ENCODE results near the gene TRAPPC2L.
A peak's percentile ranks its signal among the peaks of the same experiment; 100 is the strongest.
"Not testable (repeated sequence)": the region's sequence is repeated elsewhere in the genome, so short reads cannot be mapped to it uniquely, and the experiment has no call there.

Gene TRAPPC2L

GRCh38 chr16:88819126-88819525, 37.8 kb upstream of the TRAPPC2L start:
- DNase-seq = no peak

- DNase-seq = peak; percentile 27
Observed at GRCh38 chr16:88820385-88821025, 36.4 kb upstream of the TRAPPC2L start.

DNA sequence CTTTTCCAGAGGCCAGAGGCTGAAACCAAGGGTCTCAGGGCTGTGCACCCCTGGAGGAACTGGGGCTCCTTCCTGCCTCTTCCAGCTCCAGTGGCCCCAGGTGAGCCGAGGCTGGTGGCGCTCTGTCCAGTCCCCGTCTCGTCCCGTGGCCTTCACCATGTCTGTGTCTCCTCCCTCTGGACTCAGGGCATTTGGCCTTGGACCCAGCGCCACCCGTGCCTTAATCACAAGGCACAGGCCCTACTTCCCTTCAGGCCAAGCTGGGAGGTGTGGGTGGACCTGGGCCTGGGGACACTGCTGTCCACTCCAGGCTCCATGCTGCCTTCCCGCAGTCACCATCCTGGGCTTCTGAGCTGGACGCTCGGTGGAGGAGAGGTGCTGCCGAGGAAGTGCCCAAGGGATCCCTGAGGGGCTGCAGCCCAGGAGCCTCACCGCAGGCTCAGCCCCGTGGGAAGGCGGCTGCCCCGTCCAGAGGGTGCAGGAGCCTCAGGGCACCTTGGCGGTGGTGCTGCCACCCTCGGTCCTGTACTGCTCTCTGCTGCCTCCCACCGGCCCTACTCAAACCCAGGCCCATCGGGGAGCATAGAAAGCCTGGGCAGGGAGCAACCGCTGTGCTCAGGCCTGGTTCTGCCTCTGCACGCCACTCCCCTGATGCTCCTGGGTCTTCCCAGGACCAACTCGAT, 35.6 kb upstream of the TRAPPC2L start:
- no peak for DNase-seq

- DNase-seq = no peak
Observed at GRCh38 chr16:88822281-88823040, 34.5 kb upstream of the TRAPPC2L start.

- not testable (repeated sequence) for DNase-seq
Observed at GRCh38 chr16:88823646-88824045, 33.3 kb upstream of the TRAPPC2L start.

GRCh38 chr16:88824256-88825077, 32.5 kb upstream of the TRAPPC2L start:
- DNase-seq = no peak

DNA sequence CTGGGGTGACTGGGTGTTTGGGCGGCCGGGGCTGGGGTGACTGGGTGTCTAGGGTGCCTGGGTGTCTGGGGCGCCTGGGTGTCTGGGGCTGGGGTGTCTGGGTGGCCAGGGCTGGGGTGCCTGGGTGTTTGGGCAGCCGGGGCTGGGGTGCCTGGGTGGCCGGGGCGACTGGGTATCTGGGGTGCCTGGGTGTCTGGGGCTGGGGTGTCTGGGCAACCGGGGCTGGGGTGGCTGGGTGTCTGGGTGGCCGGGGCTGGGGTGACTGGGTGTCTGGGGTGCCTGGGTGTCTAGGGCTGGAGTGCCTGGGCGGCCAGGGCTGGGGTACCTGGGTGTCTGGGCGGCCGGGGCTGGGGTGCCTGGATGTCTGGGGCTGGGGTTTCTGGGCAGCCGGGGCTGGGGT, 31.8 kb upstream of the TRAPPC2L start:
- no peak for DNase-seq

GRCh38 chr16:88826070-88826840, 30.7 kb upstream of the TRAPPC2L start:
- no peak for DNase-seq

GRCh38 chr16:88827727-88828126, 29.2 kb upstream of the TRAPPC2L start:
- no peak for DNase-seq

DNA sequence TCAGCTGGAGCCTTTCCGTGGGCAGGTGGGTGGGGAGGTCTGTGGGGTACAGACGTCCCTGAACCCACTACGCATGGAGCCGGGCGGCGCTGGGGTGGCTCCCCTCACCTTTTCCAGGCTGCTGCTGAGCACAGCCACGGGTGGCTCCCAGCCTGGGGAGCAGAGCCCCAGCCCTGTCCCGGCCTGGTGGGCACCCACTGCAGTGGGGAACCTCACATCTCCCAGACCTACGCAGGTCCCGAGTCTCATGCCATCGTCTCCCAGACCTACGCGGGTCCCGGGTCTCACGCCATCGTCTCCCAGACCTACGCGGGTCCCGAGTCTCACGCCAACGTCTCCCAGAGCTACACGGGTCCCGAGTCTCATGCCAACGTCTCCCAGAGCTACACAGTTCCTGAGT, 28.2 kb upstream of the TRAPPC2L start:
- DNase-seq = no peak

GRCh38 chr16:88830258-88830657, 26.7 kb upstream of the TRAPPC2L start:
- DNase-seq = no peak

- no peak for DNase-seq
Observed at GRCh38 chr16:88830783-88831182, 26.1 kb upstream of the TRAPPC2L start.

DNA sequence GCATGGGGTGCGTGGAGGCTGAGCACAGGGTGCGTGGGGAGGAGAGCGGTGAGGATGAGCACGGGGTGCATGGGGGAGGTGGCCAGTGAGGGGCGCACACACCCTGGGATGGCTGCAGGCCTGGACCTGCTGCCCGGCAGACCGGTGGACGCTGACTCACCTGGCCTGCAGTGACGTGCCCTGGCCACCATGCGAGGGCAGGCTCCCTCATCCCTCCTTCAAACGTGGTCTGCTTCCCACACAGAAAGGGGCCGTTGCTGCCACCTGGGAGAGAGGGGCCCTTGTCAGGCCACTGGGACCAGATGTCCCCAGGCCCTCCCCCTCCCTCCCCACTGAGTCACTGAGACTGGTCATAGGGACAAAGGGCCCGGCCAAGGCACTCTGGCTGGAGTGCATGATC, 25.1 kb upstream of the TRAPPC2L start:
- no peak for DNase-seq

DNA sequence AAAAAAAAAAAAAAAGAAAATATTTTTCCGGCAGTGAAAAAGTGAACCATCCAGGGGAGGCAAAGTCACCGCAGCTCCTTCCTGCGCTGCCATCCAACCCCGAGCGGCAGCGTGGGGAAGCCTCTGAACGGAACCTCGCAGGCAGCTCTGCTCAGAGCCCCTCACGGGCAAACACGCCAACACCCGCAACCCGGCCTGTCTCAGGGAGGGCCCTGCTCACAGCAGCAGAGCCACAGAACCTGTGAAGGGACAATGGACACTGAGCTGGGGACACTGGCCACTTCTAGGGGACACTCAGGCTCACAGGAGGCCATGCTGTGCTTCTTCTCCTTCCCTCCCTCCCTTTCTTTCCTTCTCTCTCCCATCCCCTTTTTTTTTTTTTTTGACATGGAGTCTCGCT, 23.8 kb upstream of the TRAPPC2L start:
- DNase-seq = no peak

- DNase-seq = no peak
Observed at GRCh38 chr16:88834670-88835069, 22.3 kb upstream of the TRAPPC2L start.

DNA sequence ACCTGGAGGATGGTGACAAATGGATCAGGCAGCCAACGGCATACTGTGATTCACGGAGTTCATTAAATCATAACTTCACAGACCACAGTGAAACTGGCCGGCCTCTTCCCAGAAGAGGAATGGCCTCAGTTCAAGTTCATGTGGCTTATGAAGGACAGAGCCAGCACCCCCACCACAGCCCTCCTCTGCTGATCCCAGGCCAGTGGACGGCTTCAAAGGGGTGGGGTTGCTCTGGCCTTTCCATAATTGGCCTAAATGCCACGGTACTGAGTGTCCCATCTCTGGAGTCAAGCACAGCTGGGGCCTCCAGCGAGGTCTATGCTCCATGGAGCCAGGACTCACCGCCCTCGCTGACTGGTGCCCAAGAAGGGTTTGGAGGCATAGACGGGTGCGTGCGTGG, 21.5 kb upstream of the TRAPPC2L start:
- DNase-seq = peak; percentile 59

DNA sequence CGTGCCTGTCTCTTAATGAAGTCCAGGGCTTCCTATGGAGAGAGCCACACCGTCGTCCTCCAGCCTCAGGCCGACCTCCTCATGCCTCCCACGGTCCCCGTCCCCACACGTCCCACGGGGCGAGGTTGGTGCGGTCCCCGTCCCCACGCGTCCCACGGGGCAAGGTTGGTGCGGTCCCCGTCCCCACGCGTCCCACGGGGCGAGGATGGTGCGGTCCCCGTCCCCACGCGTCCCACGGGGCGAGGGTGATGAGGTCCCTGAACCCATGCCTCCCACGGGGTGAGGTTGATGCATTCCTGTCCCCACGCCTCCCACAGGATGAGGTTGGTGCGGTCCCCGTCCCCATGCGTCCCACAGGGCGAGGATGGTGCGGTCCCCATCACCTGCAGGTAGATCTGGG, 21.1 kb upstream of the TRAPPC2L start:
- DNase-seq = no peak

GRCh38 chr16:88836791-88837190, 20.1 kb upstream of the TRAPPC2L start:
- DNase-seq = no peak

- no peak for DNase-seq
Observed at GRCh38 chr16:88837806-88838205, 19.1 kb upstream of the TRAPPC2L start.

GRCh38 chr16:88838566-88838965, 18.4 kb upstream of the TRAPPC2L start:
- no peak for DNase-seq

DNA sequence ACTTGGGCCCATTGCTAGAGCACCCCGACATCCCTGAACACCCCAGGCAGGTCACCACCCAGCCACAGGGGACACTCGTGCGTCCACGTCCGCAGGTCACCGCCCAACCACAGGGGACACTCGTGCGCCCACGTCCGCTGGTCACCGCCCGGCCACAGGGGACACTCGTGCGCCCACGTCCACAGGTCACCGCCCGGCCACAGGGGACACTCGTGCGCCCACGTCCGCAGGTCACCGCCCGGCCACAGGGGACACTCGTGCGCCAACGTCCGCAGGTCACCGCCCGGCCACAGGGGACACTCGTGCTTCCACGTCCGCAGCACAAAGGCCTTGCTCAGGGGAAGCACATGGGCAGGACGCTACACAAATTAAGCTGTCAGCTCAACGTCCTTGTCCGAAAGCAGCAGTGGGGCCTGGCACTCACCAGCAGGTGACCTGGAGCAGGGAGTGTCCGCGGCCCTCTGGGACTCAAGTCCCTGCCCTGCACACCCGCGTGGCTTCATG, 17.8 kb upstream of the TRAPPC2L start:
- no peak for DNase-seq
